ENCODE measurements around the gene TTR. TPM values are rescaled to one million over a fixed set of nuclear protein-coding genes. Genes with fewer than 3 reads are reported as not detected.

TTR gene
- not detected for polyA plus RNA-seq (2013, experiment 1 of 2)
- 1.2 TPM for polyA plus RNA-seq (2013, experiment 2 of 2)

GRCh38 chr18:31591628-31592027 lies at the start of gene TTR:
TTR (plus strand) TSS chr18:31591877; CDS start chr18:31591903, 26 bp downstream.
- H3K4me1 ChIP-seq (ENCODE audit: control insufficient read depth, insufficient read depth, low read length, poor library complexity, severe bottlenecking): peaks cover 25% of the 10 kb centered on the region
- H3K36me3 ChIP-seq (ENCODE audit: control insufficient read depth, insufficient read depth, low read length): no peaks in the 10 kb centered on the region
- 91 to 100% methylated on average over 1 to 3 of the region's 5 CpGs for WGBS, 2 experiments (ENCODE audit: insufficient coverage in 2 of 2)
- no peak within 1 kb of the TSS for H3K4me3 ChIP-seq (ENCODE audit: extremely low read depth, insufficient read depth, low read length, poor library complexity, severe bottlenecking)
- H3K27ac ChIP-seq (ENCODE audit: low read depth, low read length, severe bottlenecking): no peak within 1 kb of the TSS
- H3K9me3 ChIP-seq (ENCODE audit: control insufficient read depth, low read length): peaks cover 3% of the 10 kb centered on the region

GRCh38 chr18:31546476-31546875 lies 45.2 kb upstream of the TTR start:
- H3K27ac ChIP-seq (ENCODE audit: low read depth, low read length, severe bottlenecking): no peak overlapping the region
- no peaks in the 10 kb centered on the region for H3K9me3 ChIP-seq (ENCODE audit: control insufficient read depth, low read length)
- no peak overlapping the region for H3K4me3 ChIP-seq (ENCODE audit: extremely low read depth, insufficient read depth, low read length, poor library complexity, severe bottlenecking)
- H3K4me1 ChIP-seq (ENCODE audit: control insufficient read depth, insufficient read depth, low read length, poor library complexity, severe bottlenecking): no peaks in the 10 kb centered on the region
- 100% methylated on average over 1 of the region's 2 CpGs; no CpG with 5 or more reads in 1 of the 2 experiments for WGBS, 2 experiments (ENCODE audit: insufficient coverage in 2 of 2)
- peaks cover 38% of the 10 kb centered on the region for H3K36me3 ChIP-seq (ENCODE audit: control insufficient read depth, insufficient read depth, low read length)

- no peaks in the 10 kb centered on the region for H3K4me1 ChIP-seq (ENCODE audit: control insufficient read depth, insufficient read depth, low read length, poor library complexity, severe bottlenecking)
- H3K27ac ChIP-seq (ENCODE audit: low read depth, low read length, severe bottlenecking): no peak overlapping the region
- WGBS, 2 experiments (ENCODE audit: insufficient coverage in 2 of 2): 100% methylated on average over 2 of the region's 2 CpGs; no CpG with 5 or more reads in 1 of the 2 experiments
- H3K9me3 ChIP-seq (ENCODE audit: control insufficient read depth, low read length): no peaks in the 10 kb centered on the region
- peaks cover 19% of the 10 kb centered on the region for H3K36me3 ChIP-seq (ENCODE audit: control insufficient read depth, insufficient read depth, low read length)
- H3K4me3 ChIP-seq (ENCODE audit: extremely low read depth, insufficient read depth, low read length, poor library complexity, severe bottlenecking): no peak overlapping the region
These were observed 42.8 kb upstream of the TTR start for GRCh38 chr18:31548853-31549252.

GRCh38 chr18:31549416-31549815 lies 42.3 kb upstream of the TTR start:
- H3K27ac ChIP-seq (ENCODE audit: low read depth, low read length, severe bottlenecking): no peak overlapping the region
- H3K36me3 ChIP-seq (ENCODE audit: control insufficient read depth, insufficient read depth, low read length): peaks cover 19% of the 10 kb centered on the region
- no peaks in the 10 kb centered on the region for H3K4me1 ChIP-seq (ENCODE audit: control insufficient read depth, insufficient read depth, low read length, poor library complexity, severe bottlenecking)
- H3K4me3 ChIP-seq (ENCODE audit: extremely low read depth, insufficient read depth, low read length, poor library complexity, severe bottlenecking): no peak overlapping the region
- WGBS, 2 experiments (ENCODE audit: insufficient coverage in 2 of 2): 93% methylated on average over 3 of the region's 4 CpGs; no CpG with 5 or more reads in 1 of the 2 experiments
- no peaks in the 10 kb centered on the region for H3K9me3 ChIP-seq (ENCODE audit: control insufficient read depth, low read length)

- WGBS, 2 experiments (ENCODE audit: insufficient coverage in 2 of 2): 77 to 100% methylated on average over 2 of the region's 3 CpGs
- no peaks in the 10 kb centered on the region for H3K9me3 ChIP-seq (ENCODE audit: control insufficient read depth, low read length)
These were observed 39.8 kb upstream of the TTR start for GRCh38 chr18:31551883-31552282.

GRCh38 chr18:31553800-31554199 lies 37.9 kb upstream of the TTR start:
- Histone ChIP-seq H3K4me1 (ENCODE audit: control insufficient read depth, insufficient read depth, low read length, poor library complexity, severe bottlenecking) (no peaks in the 10 kb centered on the region), H3K36me3 (ENCODE audit: control insufficient read depth, insufficient read depth, low read length) (no peaks in the 10 kb centered on the region), H3K9me3 (ENCODE audit: control insufficient read depth, low read length) (no peaks in the 10 kb centered on the region), H3K4me3 (ENCODE audit: extremely low read depth, insufficient read depth, low read length, poor library complexity, severe bottlenecking) (no peak overlapping the region), H3K27ac (ENCODE audit: low read depth, low read length, severe bottlenecking) (no peak overlapping the region)
- WGBS, 2 experiments (ENCODE audit: insufficient coverage in 2 of 2): 52 to 87% methylated on average over 3 to 4 of the region's 6 CpGs

More at GRCh38 chr18:31551883-31552282, 39.8 kb upstream of the TTR start:
- Histone ChIP-seq H3K4me1 (ENCODE audit: control insufficient read depth, insufficient read depth, low read length, poor library complexity, severe bottlenecking) (no peaks in the 10 kb centered on the region), H3K4me3 (ENCODE audit: extremely low read depth, insufficient read depth, low read length, poor library complexity, severe bottlenecking) (no peak overlapping the region), H3K36me3 (ENCODE audit: control insufficient read depth, insufficient read depth, low read length) (peaks cover 5% of the 10 kb centered on the region), H3K27ac (ENCODE audit: low read depth, low read length, severe bottlenecking) (no peak overlapping the region)

GRCh38 chr18:31554776-31555175 lies 36.9 kb upstream of the TTR start:
- Histone ChIP-seq H3K9me3 (ENCODE audit: control insufficient read depth, low read length) (no peaks in the 10 kb centered on the region), H3K4me1 (ENCODE audit: control insufficient read depth, insufficient read depth, low read length, poor library complexity, severe bottlenecking) (no peaks in the 10 kb centered on the region), H3K27ac (ENCODE audit: low read depth, low read length, severe bottlenecking) (no peak overlapping the region), H3K36me3 (ENCODE audit: control insufficient read depth, insufficient read depth, low read length) (no peaks in the 10 kb centered on the region), H3K4me3 (ENCODE audit: extremely low read depth, insufficient read depth, low read length, poor library complexity, severe bottlenecking) (no peak overlapping the region)
- 65 to 85% methylated on average over 2 to 4 of the region's 5 CpGs for WGBS, 2 experiments (ENCODE audit: insufficient coverage in 2 of 2)

- no peaks in the 10 kb centered on the region for H3K9me3 ChIP-seq (ENCODE audit: control insufficient read depth, low read length)
- no peaks in the 10 kb centered on the region for H3K4me1 ChIP-seq (ENCODE audit: control insufficient read depth, insufficient read depth, low read length, poor library complexity, severe bottlenecking)
- no peak overlapping the region for H3K27ac ChIP-seq (ENCODE audit: low read depth, low read length, severe bottlenecking)
- WGBS, 2 experiments (ENCODE audit: insufficient coverage in 2 of 2): 0 to 29% methylated on average over 1 to 4 of the region's 7 CpGs
- no peak overlapping the region for H3K4me3 ChIP-seq (ENCODE audit: extremely low read depth, insufficient read depth, low read length, poor library complexity, severe bottlenecking)
- H3K36me3 ChIP-seq (ENCODE audit: control insufficient read depth, insufficient read depth, low read length): no peaks in the 10 kb centered on the region
These were observed 35.5 kb upstream of the TTR start for GRCh38 chr18:31555971-31556747.

- no peak overlapping the region for H3K4me3 ChIP-seq (ENCODE audit: extremely low read depth, insufficient read depth, low read length, poor library complexity, severe bottlenecking)
- 82% methylated on average over 2 of the region's 3 CpGs; no CpG with 5 or more reads in 1 of the 2 experiments for WGBS, 2 experiments (ENCODE audit: insufficient coverage in 2 of 2)
- H3K4me1 ChIP-seq (ENCODE audit: control insufficient read depth, insufficient read depth, low read length, poor library complexity, severe bottlenecking): no peaks in the 10 kb centered on the region
- H3K27ac ChIP-seq (ENCODE audit: low read depth, low read length, severe bottlenecking): no peak overlapping the region
- H3K9me3 ChIP-seq (ENCODE audit: control insufficient read depth, low read length): no peaks in the 10 kb centered on the region
- no peaks in the 10 kb centered on the region for H3K36me3 ChIP-seq (ENCODE audit: control insufficient read depth, insufficient read depth, low read length)
These were observed 34.2 kb upstream of the TTR start for GRCh38 chr18:31557446-31557845.

GRCh38 chr18:31558567-31558966 lies 33.1 kb upstream of the TTR start:
- Histone ChIP-seq H3K36me3 (ENCODE audit: control insufficient read depth, insufficient read depth, low read length) (no peaks in the 10 kb centered on the region), H3K9me3 (ENCODE audit: control insufficient read depth, low read length) (no peaks in the 10 kb centered on the region), H3K4me3 (ENCODE audit: extremely low read depth, insufficient read depth, low read length, poor library complexity, severe bottlenecking) (no peak overlapping the region), H3K4me1 (ENCODE audit: control insufficient read depth, insufficient read depth, low read length, poor library complexity, severe bottlenecking) (no peaks in the 10 kb centered on the region), H3K27ac (ENCODE audit: low read depth, low read length, severe bottlenecking) (no peak overlapping the region)
- WGBS, 2 experiments (ENCODE audit: insufficient coverage in 2 of 2): 92 to 98% methylated on average over 7 to 8 of the region's 9 CpGs

GRCh38 chr18:31562726-31563125 lies 29.0 kb upstream of the TTR start:
- Histone ChIP-seq H3K27ac (ENCODE audit: low read depth, low read length, severe bottlenecking) (no peak overlapping the region), H3K4me3 (ENCODE audit: extremely low read depth, insufficient read depth, low read length, poor library complexity, severe bottlenecking) (no peak overlapping the region), H3K36me3 (ENCODE audit: control insufficient read depth, insufficient read depth, low read length) (no peaks in the 10 kb centered on the region), H3K4me1 (ENCODE audit: control insufficient read depth, insufficient read depth, low read length, poor library complexity, severe bottlenecking) (no peaks in the 10 kb centered on the region), H3K9me3 (ENCODE audit: control insufficient read depth, low read length) (no peaks in the 10 kb centered on the region)
- 66 to 88% methylated on average over 2 to 4 of the region's 4 CpGs for WGBS, 2 experiments (ENCODE audit: insufficient coverage in 2 of 2)
